Right atrium auricular region (tissue), 2 donors: ENCODE data around the gene ZNF770. TPM values are rescaled to one million over a fixed set of nuclear protein-coding genes. Genes with fewer than 3 reads are reported as not detected.

ENCODE experiments used
- DNase-seq: peaks from one replicate; pipeline ENCODE4 v3.0.0-alpha.2; 2019; ENCODE audit warnings: low spot score
- H3K27ac ChIP-seq, 2 donors: fragments of 200-600 bp; sonication (generic); 1 replicate in 1 of 2; 2 replicates in 1 of 2; pipeline ENCODE4 v1.5.1; 2016 to 2019
- H3K27me3 ChIP-seq, 2 donors: fragments of 200-600 bp; sonication (generic); one replicate each; pipeline versions ENCODE4 v1.5.1 to v1.6.0; 2017 to 2019
- H3K36me3 ChIP-seq: fragments of 200-600 bp; sonication (generic); one replicate; pipeline ENCODE4 v1.5.1; 2016
- H3K4me1 ChIP-seq, 2 donors: fragments of 200-600 bp; sonication (generic); one replicate each; pipeline versions ENCODE4 v1.5.1 to v1.6.0; 2017 to 2019
- H3K4me3 ChIP-seq, 2 donors: fragments of 200-600 bp; sonication (generic); 1 replicate in 1 of 2; 2 replicates in 1 of 2; pipeline ENCODE4 v1.5.1; 2017 to 2019; ENCODE audit warnings: mild to moderate bottlenecking in 1 of 2, moderate library complexity in 1 of 2
- H3K9me3 ChIP-seq, 2 donors: fragments of 200-600 bp; sonication (generic); one replicate each; pipeline ENCODE4 v1.5.1; 2019
- CTCF ChIP-seq, 2 donors: fragments of 200-600 bp; sonication (generic); IDR thresholded peaks; one replicate each; pipeline ENCODE4 v1.5.1; 2019; ENCODE audit warnings: antibody characterized with exemption in 2 of 2
- total RNA-seq, 2 donors: library from RNA; depleted of rRNA; stranded (reverse); fragments of >200 nt; gene quantifications; one replicate each; pipeline ENCODE4 v1.1.0, GENCODE V29; 2016

The ZNF770 gene
- 10 to 100 TPM; 17.6 to 35.4 TPM for total RNA-seq

- peak in 1 of 2 donors; percentile 23 for TF ChIP-seq CTCF (IDR thresholded peaks at IDR 0.05)
- peak; percentile 79 for DNase-seq
- H3K4me3 ChIP-seq = peak within 1 kb of the TSS; percentile 79 to 81
- no peaks in the 10 kb centered on the region for H3K36me3 ChIP-seq
- H3K27me3 ChIP-seq = no peaks in the 10 kb centered on the region
- H3K9me3 ChIP-seq = no peaks in the 10 kb centered on the region
- H3K4me1 ChIP-seq = peaks cover 0 to 41% of the 10 kb centered on the region in 2 donors
- H3K27ac ChIP-seq = peak within 1 kb of the TSS; percentile 97 to 98
These were observed at the start of gene ZNF770 for GRCh38 chr15:34988027-34988902. ZNF770 (minus strand) TSS chr15:34988287; CDS start chr15:34983434, 4,853 bp downstream.

DNA sequence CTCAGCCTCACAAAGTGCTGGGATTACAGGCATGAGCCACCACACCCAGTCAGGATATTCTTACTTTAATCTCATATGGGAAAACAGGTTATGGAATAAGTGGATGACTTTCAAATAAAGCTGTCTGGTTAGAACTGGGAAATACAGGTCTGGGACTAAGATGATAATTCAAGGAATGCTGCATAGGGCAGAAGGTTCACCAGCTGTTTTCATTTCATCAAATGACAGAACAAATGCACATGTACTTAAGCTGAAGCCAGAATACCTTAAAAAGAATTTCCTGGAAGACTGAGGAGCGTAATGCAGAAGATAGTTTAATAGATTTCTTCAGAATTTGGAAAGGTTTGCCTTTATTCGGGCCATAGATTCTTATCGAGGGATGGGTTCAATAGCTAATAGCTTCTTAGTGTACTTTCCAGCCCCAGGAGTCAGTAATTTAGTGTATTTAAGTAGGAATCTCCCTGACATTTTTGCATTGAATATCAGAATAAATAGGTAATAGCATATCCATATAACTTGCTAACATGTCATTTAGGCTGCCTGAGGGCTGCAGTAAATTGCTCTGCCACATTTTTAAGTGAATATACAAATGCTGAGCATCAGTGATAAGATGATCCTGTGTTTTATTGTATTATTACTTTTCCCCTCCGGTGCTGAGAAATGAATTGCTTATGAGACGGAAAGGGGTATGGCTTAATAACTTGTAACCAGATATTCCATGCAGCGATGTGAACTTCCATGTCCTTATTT lies 40.3 kb upstream of the ZNF770 start:
- H3K27me3 ChIP-seq = no peaks in the 10 kb centered on the region
- no peaks in the 10 kb centered on the region for H3K36me3 ChIP-seq
- H3K4me3 ChIP-seq = no peak overlapping the region
- DNase-seq = no peak
- no peak for TF ChIP-seq CTCF (IDR thresholded peaks at IDR 0.05)
- no peak overlapping the region for H3K27ac ChIP-seq
- no peaks in the 10 kb centered on the region for H3K9me3 ChIP-seq
- no peaks in the 10 kb centered on the region for H3K4me1 ChIP-seq

- no peaks in the 10 kb centered on the region for H3K4me1 ChIP-seq
- no peak overlapping the region for H3K27ac ChIP-seq
- no peaks in the 10 kb centered on the region for H3K36me3 ChIP-seq
- no peaks in the 10 kb centered on the region for H3K27me3 ChIP-seq
- no peaks in the 10 kb centered on the region for H3K9me3 ChIP-seq
- H3K4me3 ChIP-seq = no peak overlapping the region
- no peak for DNase-seq
- no peak for TF ChIP-seq CTCF (IDR thresholded peaks at IDR 0.05)
These were observed 35.7 kb upstream of the ZNF770 start for GRCh38 chr15:35023804-35024203.

DNA sequence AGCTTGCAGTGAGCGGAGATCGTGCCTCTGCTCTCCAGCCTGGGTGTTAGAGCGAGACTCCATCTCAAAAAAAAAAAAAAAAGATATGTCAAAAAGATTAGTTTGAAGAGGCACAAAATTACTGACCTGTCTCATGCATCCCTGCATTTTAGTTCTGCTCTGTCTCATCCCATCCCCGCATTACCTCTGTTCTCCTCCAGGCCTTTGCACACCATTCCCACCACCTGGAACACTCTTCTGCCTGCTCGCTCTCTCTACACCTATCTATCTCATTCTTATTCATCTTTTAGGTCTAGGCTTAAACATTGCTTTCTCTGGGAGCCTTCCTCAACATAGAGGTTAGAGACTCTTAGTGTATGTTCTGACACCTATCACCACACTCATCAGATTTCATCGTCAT lies 32.9 kb upstream of the ZNF770 start:
- Histone ChIP-seq H3K27me3 (no peaks in the 10 kb centered on the region), H3K9me3 (no peaks in the 10 kb centered on the region), H3K36me3 (no peaks in the 10 kb centered on the region), H3K27ac (no peak overlapping the region), H3K4me3 (no peak overlapping the region), H3K4me1 (no peaks in the 10 kb centered on the region)
- no peak for DNase-seq
- TF ChIP-seq CTCF (IDR thresholded peaks at IDR 0.05) = no peak

GRCh38 chr15:35019404-35020327 lies 31.6 kb upstream of the ZNF770 start:
- no peaks in the 10 kb centered on the region for H3K36me3 ChIP-seq
- H3K4me3 ChIP-seq = no peak overlapping the region
- no peaks in the 10 kb centered on the region for H3K4me1 ChIP-seq
- no peaks in the 10 kb centered on the region for H3K27me3 ChIP-seq
- H3K27ac ChIP-seq = no peak overlapping the region
- no peaks in the 10 kb centered on the region for H3K9me3 ChIP-seq
- DNase-seq = no peak
- no peak for TF ChIP-seq CTCF (IDR thresholded peaks at IDR 0.05)
